K562 (cell line): ENCODE measurements around the gene EDEM1. TPM values are rescaled to one million over a fixed set of nuclear protein-coding genes. Genes with fewer than 3 reads are reported as not detected.

ENCODE experiments used
- ATF1 ChIP-seq, 2 experiments: fragments of 450-650 bp in 1 of 2; IDR thresholded peaks; 2 replicates each; pipeline ENCODE4 v1.6.1; 2016; ENCODE audit warnings: missing compliant biosample characterization in 1 of 2, missing genetic modification characterization in 1 of 2
- CXXC5 ChIP-seq: fragments of 250-450 bp; sonication (Bioruptor Pico); IDR thresholded peaks from 2 replicates; pipeline ENCODE4 v1.8.0; 2022; ENCODE audit warnings: inconsistent platforms, mild to moderate bottlenecking, moderate library complexity
- ESRRA ChIP-seq: fragments of 450-650 bp; IDR thresholded peaks from 2 replicates; pipeline ENCODE4 v1.6.1; 2014; ENCODE audit warnings: low read depth, mild to moderate bottlenecking, moderate library complexity, borderline replicate concordance
- GMEB1 ChIP-seq: fragments of 250-450 bp; sonication (Bioruptor Pico); IDR thresholded peaks from 2 replicates; pipeline ENCODE4 v1.4.0; 2020; ENCODE audit warnings: mild to moderate bottlenecking
- NR0B1 ChIP-seq: fragments of 450-650 bp; IDR thresholded peaks from one replicate; pipeline ENCODE4 v1.6.1; 2018; ENCODE audit warnings: mild to moderate bottlenecking, moderate library complexity; ENCODE audit not compliant: partially characterized antibody
- PCBP1 ChIP-seq: fragments of 200-400 bp; formaldehyde crosslinking; IDR thresholded peaks from 2 replicates; pipeline ENCODE4 v1.6.1; 2018; ENCODE audit warnings: mild to moderate bottlenecking, low read depth, low read length; ENCODE audit not compliant: poor library complexity, severe bottlenecking
- POLR2AphosphoS2 ChIP-seq: IDR thresholded peaks from 2 replicates; pipeline ENCODE4 v1.6.1; 2012; ENCODE audit warnings: low read length, improper control_type of control experiment
- ZNF830 ChIP-seq: fragments of 250-450 bp; sonication (Bioruptor Pico); IDR thresholded peaks from 2 replicates; pipeline ENCODE4 v1.5.0; 2021; ENCODE audit warnings: mild to moderate bottlenecking
- polyA plus RNA-seq, 8 experiments: library from polyadenylated mRNA; depleted of rRNA in 4 of 8; stranded (reverse) in 5 of 8; unstranded in 3 of 8; fragments of >200 nt; fragmentation: Nextera tagmentation in 2 of 8; fragmentation: Illumina TruSeq in 1 of 8; extraction: Ambion mirVana in 2 of 8; extraction: Trizol in 1 of 8; gene quantifications; 2 replicates each; pipeline versions ENCODE4 v1.2.1 to v1.2.3, GENCODE V29; 2011 to 2014; ENCODE audit warnings: inconsistent platforms in 1 of 8, missing spikeins in 1 of 8
- total RNA-seq, 7 experiments: library from RNA; depleted of rRNA in 6 of 7; stranded (reverse); fragments of >200 nt in 6 of 7; fragmentation: Illumina TruSeq in 2 of 7; extraction: Trizol in 2 of 7; gene quantifications; 2 replicates each; pipeline versions ENCODE4 v1.2.1 to v1.2.3, GENCODE V29; 2011 to 2021; ENCODE audit warnings: low replicate concordance in 1 of 7
- TF ChIP-seq, protein P1 (sequence below): fragments of 250-450 bp; sonication (Bioruptor Pico); IDR thresholded peaks from 2 replicates; pipeline ENCODE4 v1.4.0; 2020
- TF ChIP-seq, protein P2 (sequence below): fragments of 250-450 bp; sonication (Bioruptor Pico); IDR thresholded peaks from 2 replicates; pipeline ENCODE4 v1.5.0; 2021; ENCODE audit warnings: mild to moderate bottlenecking, moderate library complexity
- TF ChIP-seq, protein P3 (sequence below), 2 experiments: IDR thresholded peaks in 1 of 2; conservative IDR thresholded peaks in 1 of 2; 2 replicates each; pipeline ENCODE4 v1.6.1; 2016; ENCODE audit warnings: low read depth in 2 of 2, mild to moderate bottlenecking in 1 of 2, missing compliant biosample characterization in 1 of 2, missing genetic modification characterization in 1 of 2, moderate library complexity in 1 of 2

EDEM1 gene
- total and polyA plus RNA-seq, 9 of the 15 experiments (the other 6 are each of a cell fraction or from before 2014, with no cell fraction given), result 6.2 to 36.7 (median 14.3) TPM

DNA sequence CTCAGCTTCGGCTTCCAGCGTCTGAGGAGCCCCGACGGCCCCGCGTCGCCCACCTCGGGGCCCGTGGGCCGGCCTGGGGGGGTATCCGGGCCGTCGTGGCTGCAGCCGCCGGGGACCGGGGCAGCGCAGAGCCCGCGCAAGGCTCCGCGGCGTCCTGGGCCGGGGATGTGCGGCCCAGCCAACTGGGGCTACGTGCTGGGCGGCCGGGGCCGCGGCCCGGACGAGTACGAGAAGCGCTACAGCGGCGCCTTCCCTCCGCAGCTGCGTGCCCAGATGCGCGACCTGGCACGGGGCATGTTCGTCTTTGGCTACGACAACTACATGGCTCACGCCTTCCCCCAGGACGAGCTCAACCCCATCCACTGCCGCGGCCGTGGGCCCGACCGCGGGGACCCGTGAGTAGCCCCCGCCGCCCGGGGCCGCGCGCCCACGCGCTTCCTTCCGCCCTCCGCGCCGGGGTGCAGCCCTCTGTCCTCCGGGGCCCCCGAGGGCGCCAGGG, 462 bp downstream of the EDEM1 start (continued):
- TF ChIP-seq, protein P1, sequence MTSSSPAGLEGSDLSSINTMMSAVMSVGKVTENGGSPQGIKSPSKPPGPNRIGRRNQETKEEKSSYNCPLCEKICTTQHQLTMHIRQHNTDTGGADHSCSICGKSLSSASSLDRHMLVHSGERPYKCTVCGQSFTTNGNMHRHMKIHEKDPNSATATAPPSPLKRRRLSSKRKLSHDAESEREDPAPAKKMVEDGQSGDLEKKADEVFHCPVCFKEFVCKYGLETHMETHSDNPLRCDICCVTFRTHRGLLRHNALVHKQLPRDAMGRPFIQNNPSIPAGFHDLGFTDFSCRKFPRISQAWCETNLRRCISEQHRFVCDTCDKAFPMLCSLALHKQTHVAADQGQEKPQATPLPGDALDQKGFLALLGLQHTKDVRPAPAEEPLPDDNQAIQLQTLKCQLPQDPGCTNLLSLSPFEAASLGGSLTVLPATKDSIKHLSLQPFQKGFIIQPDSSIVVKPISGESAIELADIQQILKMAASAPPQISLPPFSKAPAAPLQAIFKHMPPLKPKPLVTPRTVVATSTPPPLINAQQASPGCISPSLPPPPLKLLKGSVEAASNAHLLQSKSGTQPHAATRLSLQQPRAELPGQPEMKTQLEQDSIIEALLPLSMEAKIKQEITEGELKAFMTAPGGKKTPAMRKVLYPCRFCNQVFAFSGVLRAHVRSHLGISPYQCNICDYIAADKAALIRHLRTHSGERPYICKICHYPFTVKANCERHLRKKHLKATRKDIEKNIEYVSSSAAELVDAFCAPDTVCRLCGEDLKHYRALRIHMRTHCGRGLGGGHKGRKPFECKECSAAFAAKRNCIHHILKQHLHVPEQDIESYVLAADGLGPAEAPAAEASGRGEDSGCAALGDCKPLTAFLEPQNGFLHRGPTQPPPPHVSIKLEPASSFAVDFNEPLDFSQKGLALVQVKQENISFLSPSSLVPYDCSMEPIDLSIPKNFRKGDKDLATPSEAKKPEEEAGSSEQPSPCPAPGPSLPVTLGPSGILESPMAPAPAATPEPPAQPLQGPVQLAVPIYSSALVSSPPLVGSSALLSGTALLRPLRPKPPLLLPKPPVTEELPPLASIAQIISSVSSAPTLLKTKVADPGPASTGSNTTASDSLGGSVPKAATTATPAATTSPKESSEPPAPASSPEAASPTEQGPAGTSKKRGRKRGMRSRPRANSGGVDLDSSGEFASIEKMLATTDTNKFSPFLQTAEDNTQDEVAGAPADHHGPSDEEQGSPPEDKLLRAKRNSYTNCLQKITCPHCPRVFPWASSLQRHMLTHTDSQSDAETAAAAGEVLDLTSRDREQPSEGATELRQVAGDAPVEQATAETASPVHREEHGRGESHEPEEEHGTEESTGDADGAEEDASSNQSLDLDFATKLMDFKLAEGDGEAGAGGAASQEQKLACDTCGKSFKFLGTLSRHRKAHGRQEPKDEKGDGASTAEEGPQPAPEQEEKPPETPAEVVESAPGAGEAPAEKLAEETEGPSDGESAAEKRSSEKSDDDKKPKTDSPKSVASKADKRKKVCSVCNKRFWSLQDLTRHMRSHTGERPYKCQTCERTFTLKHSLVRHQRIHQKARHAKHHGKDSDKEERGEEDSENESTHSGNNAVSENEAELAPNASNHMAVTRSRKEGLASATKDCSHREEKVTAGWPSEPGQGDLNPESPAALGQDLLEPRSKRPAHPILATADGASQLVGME, result no peak
- TF ChIP-seq, protein P2, sequence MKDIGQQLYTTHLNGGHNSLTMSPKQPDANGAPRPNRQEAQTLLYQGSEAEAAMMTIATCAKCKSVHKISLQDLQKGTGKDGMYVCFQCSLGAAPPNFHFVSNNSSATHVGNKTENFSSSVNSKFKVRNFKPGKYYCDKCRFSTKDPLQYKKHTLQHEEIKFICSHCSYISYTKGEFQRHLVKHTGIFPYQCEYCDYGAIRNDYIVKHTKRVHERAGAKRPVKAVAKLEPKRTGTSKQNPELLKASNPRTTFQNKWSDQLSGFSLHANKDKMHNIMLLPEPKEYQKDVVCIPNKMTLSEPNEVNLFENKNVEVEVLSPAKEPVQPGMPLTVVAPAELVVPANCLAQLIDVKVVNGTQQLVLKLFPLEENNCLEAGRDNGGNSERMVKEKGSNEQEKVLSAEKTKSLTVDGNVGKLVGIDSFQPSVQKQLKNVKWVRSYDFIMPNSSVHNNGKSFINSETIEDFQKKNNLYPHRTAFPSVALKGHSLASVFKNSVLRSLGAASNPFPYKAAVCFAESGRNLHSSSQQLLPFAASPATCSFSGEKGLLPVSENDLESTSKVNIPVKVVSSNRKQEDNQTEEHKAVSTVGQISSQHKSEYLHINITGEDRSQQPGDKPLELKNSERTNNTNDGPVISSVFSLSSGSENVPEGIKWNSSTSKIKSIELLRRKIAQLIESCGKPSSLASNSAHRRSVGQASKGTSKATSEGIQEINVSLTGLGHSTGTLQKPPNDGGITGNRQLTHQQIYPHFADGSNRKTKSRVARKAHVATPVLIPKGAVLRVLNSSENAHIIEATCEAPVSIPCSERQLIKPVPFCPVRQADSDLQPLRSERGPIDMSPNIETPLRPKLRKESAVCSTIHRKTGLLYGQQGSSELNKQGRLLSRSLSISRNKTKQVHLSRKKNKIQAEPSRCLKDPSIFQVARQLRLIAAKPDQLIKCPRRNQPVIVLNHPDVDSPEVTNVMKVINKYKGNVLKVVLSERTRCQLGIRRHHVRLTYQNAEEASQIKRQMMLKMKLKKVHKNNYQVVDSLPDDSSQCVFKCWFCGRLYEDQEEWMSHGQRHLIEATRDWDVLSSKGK, result no peak
- no peak for TF ChIP-seq ATF1 (CRISPR knock-in tag; IDR thresholded peaks at IDR 0.05)
- peak; percentile 64 for TF ChIP-seq ATF1 (tag; IDR thresholded peaks at IDR 0.05)
- TF ChIP-seq ZNF830 (CRISPR knock-in tag), result no peak
- no peak for TF ChIP-seq POLR2AphosphoS2
- TF ChIP-seq GMEB1 (CRISPR knock-in tag), result 0 out of 2 replicates have a peak, but pooled peaks have one; percentile 23
- TF ChIP-seq ESRRA, result no peak
- TF ChIP-seq CXXC5 (CRISPR knock-in tag), result peak; percentile 56
- peak; percentile 85 for TF ChIP-seq PCBP1
- TF ChIP-seq, protein P3, sequence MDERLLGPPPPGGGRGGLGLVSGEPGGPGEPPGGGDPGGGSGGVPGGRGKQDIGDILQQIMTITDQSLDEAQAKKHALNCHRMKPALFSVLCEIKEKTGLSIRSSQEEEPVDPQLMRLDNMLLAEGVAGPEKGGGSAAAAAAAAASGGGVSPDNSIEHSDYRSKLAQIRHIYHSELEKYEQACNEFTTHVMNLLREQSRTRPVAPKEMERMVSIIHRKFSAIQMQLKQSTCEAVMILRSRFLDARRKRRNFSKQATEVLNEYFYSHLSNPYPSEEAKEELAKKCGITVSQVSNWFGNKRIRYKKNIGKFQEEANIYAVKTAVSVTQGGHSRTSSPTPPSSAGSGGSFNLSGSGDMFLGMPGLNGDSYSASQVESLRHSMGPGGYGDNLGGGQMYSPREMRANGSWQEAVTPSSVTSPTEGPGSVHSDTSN (CRISPR knock-in tag; IDR thresholded peaks at IDR 0.05; ENCODE audit: low read depth), result no peak
- TF ChIP-seq, protein P3 (tag; conservative IDR thresholded peaks at IDR 0.05; ENCODE audit: low read depth), result no peak
- TF ChIP-seq NR0B1, result no peak
